Psoas muscle (tissue), 8 donors: ENCODE results near the gene PRM3. TPM values are rescaled to one million over a fixed set of nuclear protein-coding genes. Genes with fewer than 3 reads are reported as not detected.

Experiments
- ATAC-seq, 4 donors: fragments of 200-7000 bp; cut with Tn5 transposase; one replicate each; pipeline ENCODE4 v1.9.1; 2020; ENCODE audit warnings: moderate library complexity in 3 of 4, mild to moderate bottlenecking in 2 of 4
- DNase-seq, 2 donors: peaks; one replicate each; pipeline ENCODE4 v3.0.0-alpha.2; 2020
- H3K27ac ChIP-seq: fragments of 200-600 bp; one replicate; pipeline ENCODE4 v1.8.0; 2022
- H3K27me3 ChIP-seq, 3 donors: fragments of 200-600 bp in 1 of 3; one replicate each; pipeline versions ENCODE4 v1.6.1 to v1.8.0; 2013 to 2022; ENCODE audit warnings: low read length in 2 of 3, mild to moderate bottlenecking in 2 of 3, moderate library complexity in 1 of 3; ENCODE audit not compliant: insufficient read depth in 3 of 3
- H3K36me3 ChIP-seq, 2 donors: fragments of 200-600 bp in 1 of 2; one replicate each; pipeline versions ENCODE4 v1.6.1 to v1.8.0; 2013 to 2022; ENCODE audit warnings: low read depth in 1 of 2, mild to moderate bottlenecking in 1 of 2, moderate library complexity in 1 of 2; ENCODE audit not compliant: insufficient read depth in 1 of 2
- H3K4me1 ChIP-seq: fragments of 200-600 bp; one replicate; pipeline ENCODE4 v1.8.0; 2022
- H3K4me3 ChIP-seq: fragments of 200-600 bp; one replicate; pipeline ENCODE4 v1.8.0; 2022; ENCODE audit warnings: mild to moderate bottlenecking
- H3K9me3 ChIP-seq: fragments of 200-600 bp; one replicate; pipeline ENCODE4 v1.8.0; 2022
- CTCF ChIP-seq: fragments of 200-600 bp; IDR thresholded peaks from one replicate; pipeline ENCODE4 v1.8.0; 2022; ENCODE audit warnings: antibody characterized with exemption
- WGBS, 3 donors: extraction: QIAGEN DNeasy Blood & Tissue Kit; methylation state at CpG; one replicate each; pipeline versions ENCODE4 v1.1.6 to v1.1.7; 2013; 5-methylcytosine and 5-hydroxymethylcytosine counted together
- intact Hi-C, 2 donors: fragments of 100-400 bp; cut with DNase I; formaldehyde crosslinking; loops; one replicate each; pipeline versions ENCODE4 v1.11.0 to v1.14.2; 2022
- polyA plus RNA-seq, 3 donors: library from polyadenylated mRNA; stranded (reverse); fragments of 200-250 nt; gene quantifications; one replicate each; pipeline ENCODE4 v1.2.3, GENCODE V29; 2013
- total RNA-seq, 4 donors: library from RNA; stranded (reverse); fragmentation: NEBNext Ultra II Directional in 2 of 4; extraction: Animal tissue kit (Norgen Biotek cat#: 25700) in 2 of 4; gene quantifications; one replicate each; pipeline versions ENCODE4 v1.2.1 to v1.2.4, GENCODE V29; 2021 to 2023
- donor health status: healthy with polysubstance abuse.
- donor health status: DM: no; HTN: no; CAD: no; lungs with moderate emphysema.
- donor health status: Bipolar disorder and iron deficiency.
- donor health status: healthy.
- donor health status: DM: yes; HTN: yes; CAD: no.
- donor health status: DM: no; HTN: no; CAD: no.
- donor health status: DM: no; HTN: no; CAD: no.
- donor health status: DM: yes; HTN: yes; CAD: no.

The PRM3 gene
- total and polyA plus RNA-seq, 7 donors = not detected

DNA sequence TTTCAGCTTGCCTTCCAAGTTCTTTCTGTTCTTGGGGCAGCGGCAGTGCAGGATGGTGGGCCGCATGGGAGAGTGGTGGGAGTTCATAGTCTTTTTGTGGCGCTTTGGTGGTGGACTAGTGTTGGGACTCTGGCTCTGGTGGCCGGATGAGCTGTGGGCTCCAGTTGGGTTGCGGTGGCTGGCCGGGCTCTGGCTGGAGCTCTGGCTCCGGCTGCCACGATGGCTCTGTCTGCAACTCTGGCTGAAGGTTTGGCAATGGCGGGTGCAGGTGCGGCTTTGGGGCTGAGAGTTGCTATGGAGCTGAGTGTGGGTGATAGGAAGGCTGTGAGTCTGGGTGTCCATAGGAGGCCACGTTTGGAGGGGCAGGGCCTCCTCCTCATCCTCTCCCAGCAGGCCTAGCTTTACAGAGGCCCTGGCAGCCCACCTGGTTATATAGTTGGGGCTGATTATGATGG is 4.5 kb downstream of the PRM3 start, which contains the start of gene TNP2:
Gene TNP2 (minus strand): TSS at position 405 of the 455 bp plus-strand sequence. CDS start 63 bp downstream, at position 342.
- Histone ChIP-seq H3K27me3 (no peaks in the 10 kb centered on the region), H3K4me1 (no peaks in the 10 kb centered on the region), H3K9me3 (no peaks in the 10 kb centered on the region), H3K36me3 (no peaks in the 10 kb centered on the region), H3K4me3 (no peak within 1 kb of the TSS), H3K27ac (no peak within 1 kb of the TSS)
- no peak for TF ChIP-seq CTCF
- no peak for ATAC-seq
- DNase-seq = no peak
- intact Hi-C loops = no loop called here
- 89 to 95% (median 92%) methylated on average over 9 to 11 of the region's 11 CpGs for WGBS, 3 donors

GRCh38 chr16:11265124-11265523 is 8.3 kb downstream of the PRM3 start:
- DNase-seq (no peak), ATAC-seq (no peak)
- no peaks in the 10 kb centered on the region for H3K27me3 ChIP-seq
- TF ChIP-seq CTCF = no peak
- H3K4me3 ChIP-seq = no peak overlapping the region
- 79 to 83% (median 80%) methylated on average over 7 of the region's 7 CpGs for WGBS, 3 donors
- H3K36me3 ChIP-seq = no peaks in the 10 kb centered on the region
- intact Hi-C loops = no loop called here
- H3K9me3 ChIP-seq = no peaks in the 10 kb centered on the region
- no peak overlapping the region for H3K27ac ChIP-seq
- no peaks in the 10 kb centered on the region for H3K4me1 ChIP-seq

GRCh38 chr16:11264155-11264832 is 9.1 kb downstream of the PRM3 start:
- intact Hi-C loops = no loop called here
- Histone ChIP-seq H3K4me1 (peaks cover 3% of the 10 kb centered on the region), H3K36me3 (no peaks in the 10 kb centered on the region), H3K9me3 (no peaks in the 10 kb centered on the region), H3K27me3 (no peaks in the 10 kb centered on the region), H3K4me3 (no peak overlapping the region), H3K27ac (no peak overlapping the region)
- 74 to 82% (median 81%) methylated on average over 9 of the region's 9 CpGs for WGBS, 3 donors
- ATAC-seq = no peak
- no peak for TF ChIP-seq CTCF
- no peak for DNase-seq

- Histone ChIP-seq H3K27me3 (no peaks in the 10 kb centered on the region), H3K36me3 (no peaks in the 10 kb centered on the region), H3K27ac (no peak overlapping the region), H3K4me1 (peaks cover 8% of the 10 kb centered on the region), H3K9me3 (no peaks in the 10 kb centered on the region), H3K4me3 (no peak overlapping the region)
- TF ChIP-seq CTCF = no peak
- DNase-seq (no peak), ATAC-seq (no peak)
- intact Hi-C loops = no loop called here
- WGBS, 3 donors = 63 to 66% (median 64%) methylated on average over 4 of the region's 4 CpGs
Observed at GRCh38 chr16:11263737-11264136, 9.7 kb downstream of the PRM3 start.

- H3K27ac ChIP-seq = no peak overlapping the region
- WGBS, 3 donors = 82 to 87% (median 84%) methylated on average over 8 of the region's 8 CpGs
- DNase-seq = no peak
- intact Hi-C loops = no loop called here
- H3K36me3 ChIP-seq = no peaks in the 10 kb centered on the region
- H3K4me1 ChIP-seq = peaks cover 10% of the 10 kb centered on the region
- ATAC-seq = no peak
- H3K27me3 ChIP-seq = no peaks in the 10 kb centered on the region
- no peaks in the 10 kb centered on the region for H3K9me3 ChIP-seq
- no peak for TF ChIP-seq CTCF
- H3K4me3 ChIP-seq = no peak overlapping the region
Observed at GRCh38 chr16:11262915-11263314, 10.5 kb downstream of the PRM3 start.
